ENCODE results near the gene IKBKE.
A peak's percentile ranks its signal among the peaks of the same experiment; 100 is the strongest.

IKBKE gene

DNA sequence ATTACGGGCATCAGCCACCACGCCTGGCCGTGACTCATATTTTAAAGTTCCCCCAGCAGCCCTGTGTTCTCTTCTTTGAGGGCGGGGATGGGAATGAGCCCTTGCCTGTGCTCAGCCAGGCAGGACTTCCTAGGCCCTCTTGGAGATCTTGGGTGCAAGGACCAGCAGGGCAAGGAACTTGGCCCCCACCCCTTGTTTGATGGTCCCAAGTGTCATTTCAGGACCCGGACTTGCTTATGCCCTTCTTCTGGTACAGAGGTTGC is 46.4 kb downstream of the IKBKE start:
- DNase-seq: no peak

DNA sequence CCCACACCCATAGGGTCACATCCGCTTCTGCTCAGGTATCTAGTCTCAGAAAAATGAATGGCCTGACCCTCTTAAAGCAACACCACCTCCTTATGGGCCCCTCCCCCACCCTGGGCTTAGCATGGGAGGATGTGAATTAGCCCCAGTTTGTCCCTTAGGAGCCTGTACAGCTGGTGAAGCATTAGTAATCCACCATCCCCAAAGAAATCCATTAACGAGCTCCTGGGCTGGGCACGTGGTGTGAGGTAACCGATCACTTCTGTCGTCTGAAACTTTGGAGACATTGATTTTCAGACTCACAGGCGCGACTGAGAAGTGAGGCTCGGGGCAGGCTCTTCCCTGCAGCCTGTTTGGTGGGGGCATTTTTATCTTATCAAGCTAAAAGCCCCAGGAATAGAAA is 47.5 kb downstream of the IKBKE start:
- DNase-seq: no peak

DNA sequence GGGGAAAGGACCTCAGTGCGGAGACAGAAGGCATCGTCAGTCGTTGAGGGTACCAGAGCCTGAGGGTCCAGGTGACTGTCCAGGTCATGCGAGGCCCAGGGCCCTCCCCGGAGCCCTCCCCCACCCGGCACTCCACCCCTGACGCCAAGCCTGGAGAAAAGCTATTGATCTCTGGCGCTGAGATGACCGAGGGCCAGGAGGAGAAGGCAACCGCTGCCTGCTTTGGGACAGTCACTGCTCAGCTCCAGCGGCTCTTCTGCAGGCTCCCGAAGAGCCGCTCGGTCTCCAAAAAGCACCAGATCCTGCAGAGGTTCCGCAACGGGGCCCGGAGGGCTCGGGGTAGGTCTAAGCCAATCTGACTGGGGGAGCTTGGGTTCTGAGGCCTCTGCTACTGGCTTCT is 47.9 kb downstream of the IKBKE start:
- no peak for DNase-seq

DNA sequence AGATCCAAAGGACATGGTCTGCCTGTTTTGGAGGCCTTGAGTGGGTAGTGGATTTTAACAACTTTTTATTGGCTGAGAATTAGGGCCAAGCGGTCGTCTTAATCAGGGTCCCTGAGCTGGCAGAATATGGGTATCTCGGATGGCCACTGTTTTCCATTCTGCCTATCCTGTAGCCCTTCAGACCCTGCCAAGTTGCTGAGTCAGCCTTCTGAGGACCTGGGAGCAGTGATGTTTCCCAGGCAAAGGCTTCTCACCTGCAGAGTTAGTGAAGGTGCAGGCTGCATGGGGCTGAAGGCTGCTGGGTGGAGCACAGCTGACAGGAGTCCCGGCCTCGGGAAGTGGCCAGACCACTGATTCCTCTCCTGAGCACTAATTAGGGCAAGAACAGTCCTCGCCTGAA is 48.5 kb downstream of the IKBKE start:
- DNase-seq: no peak

DNA sequence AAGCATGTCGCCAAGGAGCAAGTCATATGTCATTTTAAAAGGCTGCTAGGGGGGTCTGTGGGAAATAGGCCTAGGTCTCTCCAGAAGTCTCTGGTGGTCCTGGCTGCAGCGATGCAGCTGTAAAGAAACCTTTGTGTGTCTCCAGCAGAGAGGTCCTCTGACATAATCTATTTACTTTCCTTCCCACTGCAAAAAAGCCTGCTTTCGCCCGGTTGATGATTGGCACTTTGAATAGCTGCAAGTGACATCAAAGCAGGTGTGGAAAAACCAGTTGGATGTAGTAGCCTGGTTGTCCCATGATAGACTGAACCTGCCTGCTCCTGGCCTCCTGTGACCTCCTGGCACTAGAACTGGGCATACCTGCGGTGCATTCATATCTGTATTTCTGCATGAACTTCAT is 50.9 kb downstream of the IKBKE start:
- DNase-seq: no peak

DNA sequence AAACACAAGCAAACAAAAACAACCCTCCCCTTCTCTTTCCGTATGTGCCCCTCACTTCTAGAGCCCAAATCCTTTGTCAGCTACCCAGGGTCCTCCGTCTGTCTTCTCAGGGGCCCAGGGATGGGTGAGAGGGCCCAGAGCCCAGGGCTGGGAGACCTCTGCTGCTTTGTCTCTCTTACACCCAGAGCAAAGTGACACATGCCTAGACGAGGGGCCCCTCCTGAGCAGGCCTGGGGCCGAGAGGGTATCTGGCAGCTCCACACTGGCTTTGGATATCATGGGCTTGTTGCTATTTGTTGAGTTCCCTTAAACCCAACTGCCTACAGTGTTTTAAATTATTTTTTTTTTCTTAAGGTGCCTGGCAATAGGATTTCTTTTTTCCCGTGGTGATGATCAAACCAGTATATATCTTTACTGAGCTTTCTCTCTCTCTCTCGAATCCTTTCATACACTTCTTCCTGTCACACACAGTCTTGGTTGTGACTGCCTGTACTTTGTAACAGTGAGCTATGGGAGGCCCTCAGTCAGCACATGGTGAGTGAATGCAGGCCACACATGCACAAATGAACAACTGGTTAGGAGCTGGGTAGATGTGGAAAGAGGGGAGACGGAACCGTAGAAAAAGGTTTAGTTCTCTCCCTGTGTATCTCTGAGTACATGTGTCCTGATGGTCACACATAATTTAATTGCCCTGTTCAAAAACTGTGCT is 51.6 kb downstream of the IKBKE start:
- DNase-seq: no peak

DNA sequence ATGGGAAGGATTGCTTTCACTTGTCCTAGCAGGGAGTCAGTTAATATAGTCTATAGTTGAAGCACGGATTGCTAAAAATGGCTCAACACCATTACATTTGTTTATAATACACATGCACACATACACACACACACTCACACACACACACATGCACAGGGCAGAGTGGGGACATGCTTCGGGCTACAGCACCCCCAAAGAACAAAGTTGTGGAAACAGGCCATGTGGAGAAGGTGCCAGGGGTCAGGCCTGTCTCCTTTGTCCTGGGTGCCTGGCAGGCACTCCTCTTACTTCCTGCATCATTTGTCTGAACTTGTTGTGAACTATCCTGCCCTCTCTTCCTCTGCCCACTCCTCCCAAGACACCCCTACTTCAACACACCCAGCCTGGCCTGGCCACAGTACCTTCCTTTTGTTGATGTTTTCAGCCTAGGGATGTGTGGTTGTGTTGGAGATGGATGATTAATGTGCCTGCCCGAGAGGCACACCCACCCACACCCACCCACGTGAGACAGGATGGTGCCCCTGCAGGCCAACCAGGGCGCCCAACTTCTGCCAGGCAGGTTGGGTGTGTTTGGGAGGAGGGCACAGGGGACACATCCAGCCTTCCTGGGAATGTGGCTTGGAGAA is 54.6 kb downstream of the IKBKE start:
- DNase-seq: no peak

DNA sequence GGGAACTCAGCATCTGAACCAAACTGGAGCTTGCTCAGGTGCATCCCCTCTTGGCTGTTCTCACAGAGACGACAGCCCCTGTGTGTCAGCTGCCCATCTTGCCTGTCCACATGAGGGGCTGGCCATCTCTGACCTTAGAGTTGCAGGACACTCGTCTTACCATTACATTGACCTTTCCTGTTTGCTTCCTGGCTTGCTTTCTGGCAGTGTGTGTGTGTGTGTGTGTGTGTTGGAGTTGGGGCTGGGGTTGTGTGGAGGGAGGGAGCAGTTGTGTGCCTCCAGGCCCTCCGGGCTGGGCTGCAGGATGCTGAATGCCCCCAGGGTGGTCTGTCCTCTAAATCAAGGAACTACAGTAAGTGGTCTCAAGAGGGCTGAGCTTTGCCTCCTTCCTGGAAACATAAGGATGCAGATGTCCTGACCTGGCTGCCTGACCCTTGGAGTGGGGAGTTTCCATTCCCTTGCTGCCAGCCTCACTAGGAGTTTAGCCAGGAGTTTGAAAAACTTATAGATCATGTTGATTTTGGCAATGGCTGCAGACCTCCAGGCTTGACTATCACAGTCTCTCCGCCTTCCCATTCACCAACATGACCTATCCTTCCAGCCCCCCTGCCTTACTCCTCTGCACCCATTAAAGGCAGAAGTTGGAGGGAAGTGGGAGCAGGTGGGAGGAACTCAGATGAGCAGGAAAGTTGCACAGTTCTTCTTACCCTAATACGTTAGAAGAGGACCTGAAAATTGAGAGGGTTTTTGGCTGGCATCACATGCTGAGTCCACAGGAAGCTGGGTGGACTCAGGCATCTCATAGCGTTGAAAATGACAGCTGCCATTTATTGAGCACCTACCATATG is 56.0 kb downstream of the IKBKE start:
- DNase-seq: no peak

DNA sequence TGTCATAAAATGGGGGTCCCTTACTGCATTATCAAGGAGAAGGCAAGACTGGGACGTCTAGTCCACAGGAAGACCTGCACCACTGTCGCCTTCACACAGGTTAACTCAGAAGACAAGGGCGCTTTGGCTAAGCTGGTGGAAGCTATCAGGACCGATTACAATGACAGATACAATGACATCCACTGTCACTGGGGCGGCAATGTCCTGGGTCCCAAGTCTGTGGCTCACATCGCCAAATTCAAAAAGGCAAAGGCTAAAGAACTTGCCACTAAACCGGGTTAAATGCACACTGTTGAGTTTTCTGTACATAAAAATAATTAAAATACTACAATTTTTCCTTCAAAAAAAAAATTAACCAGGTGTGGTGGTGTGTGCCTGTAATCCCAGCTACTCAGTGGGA is 59.1 kb downstream of the IKBKE start:
- DNase-seq: no peak

DNA sequence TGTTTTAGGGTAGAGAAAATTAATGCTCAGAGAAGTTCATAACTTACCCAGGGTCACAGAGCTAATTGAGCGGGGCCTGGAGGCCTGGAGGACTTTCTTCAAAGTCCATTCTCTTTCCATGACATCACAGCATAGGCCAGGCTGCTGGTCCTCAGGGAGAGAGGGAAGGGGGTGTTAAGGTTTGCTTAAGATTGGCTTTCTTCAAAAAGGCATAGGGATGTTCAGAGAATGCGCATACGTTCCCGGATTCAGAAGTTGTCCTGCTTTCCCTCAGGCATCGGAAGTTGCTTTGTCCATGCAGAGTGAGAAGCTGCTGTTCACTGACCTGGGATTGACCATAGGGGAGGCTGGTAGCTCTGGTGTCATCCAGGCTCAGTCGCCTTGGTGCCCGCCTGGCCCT is 62.1 kb downstream of the IKBKE start:
- no peak for DNase-seq

DNA sequence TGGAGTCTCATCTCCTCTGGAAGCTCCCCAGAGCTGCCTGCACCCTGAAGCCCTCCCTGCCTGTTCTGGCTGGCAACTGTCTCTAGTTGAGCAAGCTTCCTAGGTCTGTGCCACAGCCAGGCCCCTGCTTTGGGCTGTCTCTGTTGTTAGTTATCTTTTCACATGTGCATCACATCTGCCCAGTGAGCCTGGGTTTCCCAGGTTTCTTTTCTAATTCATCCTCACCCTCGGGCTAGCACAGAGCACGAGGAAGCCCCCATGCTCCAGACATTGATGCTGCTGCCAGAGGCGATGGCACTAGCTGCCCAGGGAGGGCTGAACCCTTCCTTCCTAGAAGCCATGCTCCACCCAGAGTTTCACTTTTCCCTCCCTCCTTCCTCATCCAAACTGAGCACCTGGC is 64.3 kb downstream of the IKBKE start:
- DNase-seq: no peak

DNA sequence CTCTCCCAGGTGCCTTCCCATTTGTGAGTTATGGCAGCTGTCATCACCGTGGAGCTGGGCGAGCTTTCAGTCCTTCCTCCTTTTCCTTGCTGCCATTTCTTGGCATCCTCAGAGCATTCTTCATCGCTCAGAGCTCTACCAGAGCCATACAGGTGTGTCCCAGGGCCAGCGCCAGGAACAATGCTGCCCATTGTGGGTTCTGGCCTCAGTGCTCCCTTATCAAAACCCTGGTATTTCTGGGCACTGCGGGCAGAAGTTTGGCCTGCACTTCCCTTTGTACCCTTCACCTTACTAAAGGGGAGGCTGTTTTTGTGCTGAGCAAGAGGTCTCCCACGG is 65.5 kb downstream of the IKBKE start:
- no peak for DNase-seq

DNA sequence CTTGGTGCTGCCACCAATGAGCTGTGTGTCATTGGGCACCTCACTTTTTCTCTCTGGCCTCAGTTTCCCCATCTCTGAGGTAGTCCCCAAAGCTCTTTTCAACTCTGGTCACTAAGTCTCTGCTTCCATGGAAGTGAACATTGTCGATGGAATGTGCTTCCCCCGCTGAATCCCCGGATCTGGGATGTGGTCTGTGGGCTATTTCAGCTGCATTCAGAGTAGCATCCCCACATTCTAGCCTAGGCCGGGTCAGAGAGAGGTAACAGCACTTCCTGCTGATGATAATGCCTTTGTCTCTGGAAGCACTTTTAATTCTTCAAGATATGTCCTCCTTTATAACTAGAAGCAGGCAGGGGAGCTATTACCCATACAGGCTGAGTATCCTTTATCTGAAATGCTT is 66.9 kb downstream of the IKBKE start:
- no peak for DNase-seq

DNA sequence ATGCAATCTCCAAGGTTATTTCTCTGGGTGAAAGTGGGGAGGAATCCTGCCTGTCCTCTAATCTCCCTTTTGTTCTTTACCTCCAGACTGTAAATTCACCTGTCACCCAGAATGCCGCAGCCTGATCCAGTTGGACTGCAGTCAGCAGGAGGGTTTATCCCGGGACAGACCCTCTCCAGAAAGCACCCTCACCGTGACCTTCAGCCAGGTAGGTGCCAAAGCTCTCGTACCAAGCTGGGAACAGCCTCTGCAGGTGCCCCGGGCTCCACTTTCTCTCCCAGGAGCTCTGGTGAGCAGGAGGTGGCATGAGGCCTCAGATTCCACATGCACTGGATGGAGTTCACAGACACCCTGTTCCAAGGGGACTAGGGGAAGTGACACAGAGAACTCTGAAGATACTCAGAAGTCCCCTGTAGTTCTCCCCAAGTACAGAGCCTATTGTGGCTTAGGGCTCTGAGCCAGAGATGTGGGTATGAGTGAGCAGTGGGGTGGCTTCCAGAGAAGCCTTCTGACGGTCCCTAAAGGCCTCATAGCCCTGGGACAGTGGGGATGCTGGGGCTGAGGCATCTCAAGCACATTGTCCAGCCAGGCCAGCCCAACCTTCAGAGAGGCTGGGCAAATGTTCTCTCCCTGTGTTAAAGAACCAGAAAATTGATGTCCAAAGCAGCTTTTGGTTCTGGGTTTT is 68.0 kb downstream of the IKBKE start:
- no peak for DNase-seq

DNA sequence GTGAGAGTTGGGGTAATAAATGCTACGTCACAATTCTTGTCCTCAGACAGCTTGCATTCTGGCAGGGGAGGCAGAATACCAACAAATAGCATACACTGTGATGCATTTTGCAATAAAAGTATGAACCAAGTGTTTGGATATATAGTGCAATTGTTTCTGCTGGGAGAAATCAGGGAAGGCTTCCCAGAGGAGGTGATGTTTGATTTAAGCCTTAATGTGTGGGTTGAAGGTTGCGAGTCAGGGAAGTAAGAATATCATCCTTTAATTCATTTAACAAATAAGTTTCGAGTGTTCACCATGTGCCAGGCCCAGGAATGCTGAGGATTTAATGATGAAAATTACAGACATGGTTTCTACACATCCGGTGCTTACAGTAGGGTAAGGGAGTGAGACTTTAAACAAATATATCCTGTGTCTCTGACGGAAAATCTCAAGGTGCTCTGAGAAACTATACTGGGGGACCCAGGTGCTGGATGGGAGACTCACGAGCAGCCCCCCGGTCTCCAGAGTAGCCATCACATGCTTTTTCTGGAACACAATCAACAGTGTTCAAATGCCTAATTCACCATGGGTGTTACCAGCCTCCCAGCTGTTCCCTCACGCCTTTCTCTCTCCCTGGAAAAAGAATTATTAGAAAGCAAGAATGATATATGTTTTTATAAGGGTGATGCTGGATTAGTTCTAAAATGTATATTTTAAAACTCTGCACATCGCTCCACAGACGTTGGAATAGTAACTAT is 68.8 kb downstream of the IKBKE start:
- DNase-seq: no peak

DNA sequence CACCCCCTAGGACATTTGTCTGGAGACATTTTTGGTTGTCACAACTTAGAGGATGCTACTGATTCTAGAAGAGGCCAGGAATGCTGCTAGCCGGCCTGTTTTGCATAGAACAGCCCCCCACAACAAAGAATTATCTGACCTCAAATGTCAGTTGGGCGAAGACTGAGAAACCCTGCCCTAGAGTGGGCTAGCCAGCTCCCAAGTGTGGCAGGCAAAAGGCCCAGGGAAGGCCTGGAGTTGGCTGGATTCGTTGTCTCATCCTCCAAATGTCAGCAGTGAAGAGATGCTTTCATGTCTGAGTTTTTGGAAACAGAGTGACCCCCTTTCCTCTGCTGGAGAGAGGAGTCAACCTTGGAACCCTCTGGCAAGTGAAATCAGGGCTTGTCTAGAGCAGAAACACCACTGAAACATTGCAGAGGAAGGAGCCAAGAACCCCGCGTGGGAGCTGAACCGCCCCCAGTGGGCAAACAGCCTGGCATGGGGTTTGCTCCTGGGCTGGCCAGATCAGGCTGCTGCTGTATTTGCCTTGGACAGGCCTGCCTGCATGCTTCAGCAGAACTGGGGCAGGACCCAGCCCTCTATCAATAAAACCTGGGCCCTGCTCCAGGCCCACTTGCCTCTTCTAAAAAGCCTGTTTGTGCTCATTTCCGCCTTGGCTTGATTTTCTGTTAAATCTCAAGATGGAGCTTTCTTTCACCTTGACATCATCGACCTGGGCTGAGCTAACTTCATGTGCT is 69.9 kb downstream of the IKBKE start:
- no peak for DNase-seq

DNA sequence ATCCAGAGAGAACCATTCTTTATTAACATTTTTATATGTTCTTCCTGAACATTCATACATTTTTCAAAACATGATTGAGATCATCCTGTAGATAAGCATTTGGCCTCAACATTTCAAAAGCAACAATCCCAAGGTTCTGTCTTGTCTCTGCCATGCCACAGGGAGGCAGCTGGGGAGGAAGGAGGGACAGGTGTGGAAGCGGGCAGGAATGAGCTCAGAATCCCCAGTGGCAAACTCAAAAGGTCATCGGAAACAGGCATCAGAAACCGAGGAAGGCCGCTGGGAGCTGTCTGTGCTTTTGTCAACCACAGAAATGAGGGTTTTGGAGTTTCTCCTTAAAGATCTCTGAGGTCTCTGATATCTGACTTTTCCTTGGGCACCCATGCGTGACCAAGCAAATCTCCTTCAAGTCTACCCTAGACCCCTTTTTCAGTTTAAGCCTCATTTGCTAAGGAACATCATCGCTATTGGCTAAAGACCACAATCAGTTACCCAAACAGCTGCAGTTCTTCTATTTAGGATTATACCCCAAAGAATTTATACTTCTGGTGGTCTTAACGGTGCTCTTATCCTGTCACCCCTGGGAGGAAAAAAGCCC is 71.1 kb downstream of the IKBKE start:
- DNase-seq: no peak

DNA sequence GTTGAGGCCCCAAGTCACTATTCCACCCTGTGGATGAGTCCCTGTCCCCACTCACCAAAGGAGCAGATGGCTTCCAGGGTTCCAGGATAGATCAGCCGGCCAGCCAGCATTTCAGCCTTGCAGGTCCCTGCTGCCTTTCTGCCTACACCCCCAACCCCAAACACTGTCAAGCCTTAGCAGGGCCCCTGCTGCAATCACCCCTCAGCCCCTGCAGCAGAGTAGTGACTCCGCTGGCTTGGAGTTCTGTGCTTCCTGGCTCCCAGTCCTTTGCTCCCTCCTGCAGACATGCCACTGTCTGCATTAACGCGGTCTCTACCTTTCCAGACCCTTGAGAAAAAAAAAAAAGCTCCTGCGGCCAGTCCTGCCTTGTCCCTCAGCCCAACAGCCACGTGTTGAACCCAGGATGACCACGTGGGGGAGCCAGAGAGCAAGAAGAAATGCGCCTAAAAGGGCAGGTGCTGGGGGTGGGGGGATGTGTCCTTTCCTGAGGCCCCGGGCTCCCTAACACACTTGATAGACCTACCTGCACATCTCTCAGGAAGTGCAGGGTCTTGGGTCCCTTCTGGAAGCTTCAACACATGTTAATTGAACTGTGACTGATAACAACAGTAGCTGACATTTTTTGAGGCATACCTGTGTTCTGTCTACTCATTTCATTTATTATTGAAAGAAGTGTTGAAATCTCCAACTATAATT is 74.4 kb downstream of the IKBKE start:
- DNase-seq: peak; percentile 66

DNA sequence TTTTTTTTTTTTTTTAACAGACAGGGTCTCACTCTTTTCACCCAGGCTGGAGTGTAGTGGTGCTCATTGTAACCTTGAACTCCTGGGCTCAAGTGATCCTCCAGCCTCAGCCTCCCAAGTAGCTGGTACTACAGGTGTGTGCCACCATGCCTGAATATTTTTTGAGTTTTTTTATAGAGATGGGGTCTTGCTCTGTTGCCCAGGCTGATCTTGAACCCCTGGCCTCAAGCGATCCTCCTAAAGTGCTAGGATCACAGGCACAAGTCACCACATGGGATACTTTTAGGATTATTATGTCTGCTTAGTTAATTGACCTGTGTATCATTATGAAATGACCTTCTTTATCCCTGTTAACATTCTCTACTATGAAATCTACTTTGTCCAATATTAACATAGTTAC is 75.1 kb downstream of the IKBKE start:
- no peak for DNase-seq

All from NCI-H1105 (cell line).